Measurements from ENCODE around the gene DTNBP1.

DTNBP1 gene

DNA sequence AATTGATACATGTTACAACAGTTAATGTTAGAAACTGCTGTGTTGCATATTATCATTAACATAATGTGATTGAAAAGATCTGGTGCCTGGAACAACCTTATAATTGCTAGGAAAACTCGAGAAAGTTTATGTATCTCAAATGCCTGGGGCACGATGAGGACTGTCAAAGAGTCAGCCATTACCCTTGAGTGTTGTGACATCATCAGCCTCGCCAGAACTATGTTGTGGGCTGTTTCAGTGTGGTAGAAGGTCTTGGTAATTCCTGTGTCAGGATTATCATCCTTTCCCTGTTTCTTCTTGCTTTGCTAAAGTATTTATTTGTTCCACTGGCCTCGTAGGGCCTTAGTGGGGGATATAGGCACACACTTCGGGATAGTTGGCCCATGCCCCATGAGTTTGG is 185.1 kb downstream of the DTNBP1 start:
- TF ChIP-seq, protein P1, sequence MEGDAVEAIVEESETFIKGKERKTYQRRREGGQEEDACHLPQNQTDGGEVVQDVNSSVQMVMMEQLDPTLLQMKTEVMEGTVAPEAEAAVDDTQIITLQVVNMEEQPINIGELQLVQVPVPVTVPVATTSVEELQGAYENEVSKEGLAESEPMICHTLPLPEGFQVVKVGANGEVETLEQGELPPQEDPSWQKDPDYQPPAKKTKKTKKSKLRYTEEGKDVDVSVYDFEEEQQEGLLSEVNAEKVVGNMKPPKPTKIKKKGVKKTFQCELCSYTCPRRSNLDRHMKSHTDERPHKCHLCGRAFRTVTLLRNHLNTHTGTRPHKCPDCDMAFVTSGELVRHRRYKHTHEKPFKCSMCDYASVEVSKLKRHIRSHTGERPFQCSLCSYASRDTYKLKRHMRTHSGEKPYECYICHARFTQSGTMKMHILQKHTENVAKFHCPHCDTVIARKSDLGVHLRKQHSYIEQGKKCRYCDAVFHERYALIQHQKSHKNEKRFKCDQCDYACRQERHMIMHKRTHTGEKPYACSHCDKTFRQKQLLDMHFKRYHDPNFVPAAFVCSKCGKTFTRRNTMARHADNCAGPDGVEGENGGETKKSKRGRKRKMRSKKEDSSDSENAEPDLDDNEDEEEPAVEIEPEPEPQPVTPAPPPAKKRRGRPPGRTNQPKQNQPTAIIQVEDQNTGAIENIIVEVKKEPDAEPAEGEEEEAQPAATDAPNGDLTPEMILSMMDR (IDR thresholded peaks at IDR 0.05), result no peak
- Histone ChIP-seq H3K27ac (peak overlapping the region in 1 of 2 donors; percentile 46), H3K36me3 (no peaks in the 10 kb centered on the region), H3K9me3 (no peaks in the 10 kb centered on the region), H3K4me1 (peaks cover 0 to 28% (median 14%) of the 10 kb centered on the region in 4 donors), H3K27me3 (no peaks in the 10 kb centered on the region), H3K4me3 (no peak overlapping the region)
- intact Hi-C loops (cut with DNase I; ENCODE audit: low total_unique reads), result no loop called here
- DNase-seq, result no peak

DNA sequence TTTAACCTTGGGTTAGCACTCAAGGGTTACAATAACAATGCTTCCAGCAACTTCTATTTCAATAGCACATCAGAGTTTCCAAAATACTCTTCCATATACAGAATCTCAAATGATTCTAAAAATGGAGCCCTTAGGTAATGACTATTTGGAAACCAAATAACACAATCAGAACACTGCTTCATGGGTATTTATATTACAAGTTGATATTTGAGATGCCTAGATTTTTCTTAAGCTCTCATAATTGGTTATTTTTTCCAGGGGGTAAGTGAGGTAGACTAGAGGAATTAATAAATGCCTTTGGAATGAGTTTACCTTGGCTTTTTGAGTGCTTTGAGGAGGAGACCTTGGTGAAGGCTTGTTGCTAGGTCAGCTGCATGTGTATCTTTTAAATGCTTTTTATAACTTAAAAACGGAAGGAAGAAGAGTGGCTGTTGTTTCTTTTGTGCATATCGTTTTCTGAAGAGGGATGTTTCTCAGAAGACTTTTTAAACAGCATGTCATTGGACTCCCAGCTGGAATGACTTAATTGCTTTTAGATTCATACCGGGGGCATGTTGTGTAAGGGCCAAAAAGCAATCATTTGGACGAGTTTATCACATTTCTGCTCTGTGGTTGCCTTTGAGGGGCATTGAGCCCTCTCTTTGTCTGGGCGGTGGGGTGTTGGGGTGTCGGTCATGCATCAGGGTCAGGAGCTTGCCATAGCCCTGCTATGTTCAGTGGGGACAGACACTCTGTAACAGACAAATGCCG is 186.0 kb downstream of the DTNBP1 start:
- TF ChIP-seq, protein P1 (IDR thresholded peaks at IDR 0.05), result no peak
- H3K27me3 ChIP-seq, result no peaks in the 10 kb centered on the region
- no peaks in the 10 kb centered on the region for H3K9me3 ChIP-seq
- peaks cover 0 to 28% (median 14%) of the 10 kb centered on the region in 4 donors for H3K4me1 ChIP-seq
- H3K4me3 ChIP-seq, result no peak overlapping the region
- no peaks in the 10 kb centered on the region for H3K36me3 ChIP-seq
- intact Hi-C loops (cut with DNase I; ENCODE audit: low total_unique reads), result no loop called here
- DNase-seq, result no peak
- peak overlapping the region; percentile 46 to 57 for H3K27ac ChIP-seq

DNA sequence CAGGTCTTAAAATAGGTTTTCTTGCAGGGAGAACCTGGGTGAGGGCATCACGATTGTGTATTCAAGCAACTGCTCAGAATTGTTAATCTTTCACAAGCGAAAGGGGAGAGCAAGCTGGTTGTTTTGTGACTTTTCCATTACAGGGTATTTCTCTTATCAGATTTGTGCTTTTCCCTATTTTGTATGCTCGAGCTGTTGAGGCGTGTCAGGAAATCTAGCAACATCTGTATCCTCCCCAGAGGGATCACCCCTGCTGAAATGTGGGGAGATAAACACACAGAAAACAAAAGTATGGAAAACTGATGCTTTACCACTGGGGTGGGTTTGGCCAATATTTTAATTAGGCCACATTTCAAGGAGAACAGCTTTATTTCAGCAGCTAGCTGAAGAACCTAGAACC is 187.0 kb downstream of the DTNBP1 start:
- peaks cover 0 to 1% (median 0%) of the 10 kb centered on the region in 3 donors for H3K36me3 ChIP-seq
- TF ChIP-seq, protein P1 (IDR thresholded peaks at IDR 0.05), result no peak
- no peaks in the 10 kb centered on the region for H3K27me3 ChIP-seq
- H3K4me3 ChIP-seq, result no peak overlapping the region
- DNase-seq, result no peak
- intact Hi-C loops (cut with DNase I; ENCODE audit: low total_unique reads), result no loop called here
- peak overlapping the region; percentile 46 to 57 for H3K27ac ChIP-seq
- no peaks in the 10 kb centered on the region for H3K9me3 ChIP-seq
- peaks cover 0 to 28% (median 14%) of the 10 kb centered on the region in 4 donors for H3K4me1 ChIP-seq

DNA sequence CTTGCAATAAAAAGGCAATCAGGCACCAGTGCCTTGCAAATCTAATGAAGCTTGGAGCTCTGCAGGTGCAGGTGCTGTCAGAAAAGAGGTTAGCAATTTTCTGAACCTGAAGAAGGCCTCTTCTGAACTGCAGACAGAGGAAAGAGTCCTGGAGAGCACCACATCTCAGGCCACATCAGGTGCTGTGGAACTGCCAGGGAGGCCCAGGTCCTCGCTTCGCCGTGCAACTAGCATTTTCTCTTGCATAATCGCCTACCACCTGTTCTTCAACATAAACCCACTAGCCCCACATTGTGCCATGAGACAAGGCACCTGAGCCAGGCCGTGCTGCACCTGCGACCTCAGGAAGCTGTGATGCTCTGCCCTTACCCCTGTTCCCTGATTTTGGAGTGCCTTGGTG is 187.6 kb downstream of the DTNBP1 start:
- intact Hi-C loops (cut with DNase I; ENCODE audit: low total_unique reads), result no loop called here

DNA sequence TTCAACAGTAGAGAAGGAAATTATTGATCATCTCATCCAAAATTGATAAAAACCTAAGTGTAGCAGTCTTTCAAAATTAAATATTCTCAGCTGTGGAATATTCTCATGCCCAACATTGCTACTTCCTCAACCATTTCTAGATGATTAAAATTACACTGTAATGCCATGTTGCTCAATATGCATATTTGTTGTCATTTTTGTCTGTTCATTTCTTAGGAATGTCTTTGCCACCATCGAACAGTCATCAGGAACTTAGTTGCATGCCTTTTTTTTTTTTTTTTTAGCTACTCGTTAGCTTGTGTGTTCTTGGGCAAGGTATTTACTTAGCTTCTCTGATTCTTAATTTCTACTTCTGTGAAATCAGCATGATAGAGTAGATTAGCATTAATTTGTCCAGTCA is 188.6 kb downstream of the DTNBP1 start:
- Histone ChIP-seq H3K9me3 (no peaks in the 10 kb centered on the region), H3K36me3 (peaks cover 0 to 17% (median 6%) of the 10 kb centered on the region in 3 donors), H3K27ac (no peak overlapping the region), H3K4me3 (no peak overlapping the region), H3K4me1 (peaks cover 0 to 28% (median 14%) of the 10 kb centered on the region in 4 donors), H3K27me3 (no peaks in the 10 kb centered on the region)
- intact Hi-C loops (cut with DNase I; ENCODE audit: low total_unique reads), result no loop called here
- no peak for DNase-seq
- TF ChIP-seq, protein P1 (IDR thresholded peaks at IDR 0.05), result no peak

More for the DNA sequence above, 187.6 kb downstream of the DTNBP1 start:
- DNase-seq, result no peak
- no peak overlapping the region for H3K27ac ChIP-seq
- H3K9me3 ChIP-seq, result no peaks in the 10 kb centered on the region
- TF ChIP-seq, protein P1 (IDR thresholded peaks at IDR 0.05), result no peak
- H3K4me3 ChIP-seq, result no peak overlapping the region
- peaks cover 0 to 28% (median 14%) of the 10 kb centered on the region in 4 donors for H3K4me1 ChIP-seq
- H3K36me3 ChIP-seq, result peaks cover 0 to 7% (median 0%) of the 10 kb centered on the region in 3 donors
- H3K27me3 ChIP-seq, result no peaks in the 10 kb centered on the region

Data from tibial artery (tissue), 4 donors.